GM13976 (cell line): ENCODE data around the gene PRPSAP1.

Source experiments
- DNase-seq: peaks from one replicate; pipeline ENCODE4 v3.0.0; 2012; ENCODE audit warnings: low spot score
- CTCF ChIP-seq: IDR thresholded peaks from 2 replicates; pipeline ENCODE4 v1.5.1; 2012; ENCODE audit warnings: borderline replicate concordance, mild to moderate bottlenecking; ENCODE audit not compliant: insufficient read depth; ENCODE audit errors: extremely low read depth, missing control alignments, control extremely low read depth
- in situ Hi-C: fragments of 300-500 bp; cut with MboI; formaldehyde crosslinking; loops from one replicate; pipeline ENCODE4 v1.12.0; 2022; ENCODE audit warnings: low sequenced_read_pairs, mixed read lengths, inconsistent platforms; ENCODE audit not compliant: unreplicated experiment

PRPSAP1 gene

GRCh38 chr17:76273445-76274111 is 80.1 kb downstream of the PRPSAP1 start:
- DNase-seq = no peak
- TF ChIP-seq CTCF = no peak
- in situ Hi-C loops = no loop called here

GRCh38 chr17:76272541-76273444 is 80.9 kb downstream of the PRPSAP1 start:
- no peak for TF ChIP-seq CTCF
- peak; percentile 81 for DNase-seq
- in situ Hi-C loops = no loop called here

- in situ Hi-C loops = no loop called here
- no peak for TF ChIP-seq CTCF
Measured at GRCh38 chr17:76271669-76272540, 81.8 kb downstream of the PRPSAP1 start.

GRCh38 chr17:76270770-76271668 is 82.7 kb downstream of the PRPSAP1 start:
- TF ChIP-seq CTCF = no peak
- DNase-seq = peak; percentile 45
- in situ Hi-C loops = no loop called here

More at GRCh38 chr17:76271669-76272540, 81.8 kb downstream of the PRPSAP1 start:
- peak; percentile 90 for DNase-seq

- DNase-seq = peak; percentile 54
- in situ Hi-C loops = no loop called here
Measured at GRCh38 chr17:76270127-76270592, 83.6 kb downstream of the PRPSAP1 start.

More at GRCh38 chr17:76270127-76270592, 83.6 kb downstream of the PRPSAP1 start:
- no peak for TF ChIP-seq CTCF
